GM19397 (cell line): ENCODE data around the gene DLGAP1.

ENCODE experiments used
- ATAC-seq: cut with Tn5 transposase; IDR thresholded peaks from one replicate; pipeline ENCODE4 v1.9.1; 2021; ENCODE audit warnings: mild to moderate bottlenecking, moderate library complexity; ENCODE audit not compliant: unreplicated experiment

The DLGAP1 gene

GRCh38 chr18:3910512-3910911 is 544.6 kb downstream of the DLGAP1 start:
- ATAC-seq: no peak

- no peak for ATAC-seq
Observed at GRCh38 chr18:3907955-3908354, 547.2 kb downstream of the DLGAP1 start.

- ATAC-seq: no peak
Observed at GRCh38 chr18:3906116-3906750, 548.9 kb downstream of the DLGAP1 start.

GRCh38 chr18:3903337-3903736 is 551.8 kb downstream of the DLGAP1 start:
- ATAC-seq: no peak

GRCh38 chr18:3902676-3903075 is 552.4 kb downstream of the DLGAP1 start:
- no peak for ATAC-seq

- no peak for ATAC-seq
Observed at GRCh38 chr18:3901811-3902210, 553.3 kb downstream of the DLGAP1 start.

- ATAC-seq: no peak
Observed at GRCh38 chr18:3901042-3901441, 554.1 kb downstream of the DLGAP1 start.

GRCh38 chr18:3900327-3900726 is 554.8 kb downstream of the DLGAP1 start:
- ATAC-seq: no peak

GRCh38 chr18:3898861-3899613 is 556.1 kb downstream of the DLGAP1 start:
- ATAC-seq: no peak

GRCh38 chr18:3892152-3892551 is 563.0 kb downstream of the DLGAP1 start:
- ATAC-seq: no peak

- no peak for ATAC-seq
Observed at GRCh38 chr18:3891245-3891644, 563.9 kb downstream of the DLGAP1 start.

GRCh38 chr18:3889803-3890202 is 565.3 kb downstream of the DLGAP1 start:
- ATAC-seq: no peak

GRCh38 chr18:3889121-3889520 is 566.0 kb downstream of the DLGAP1 start:
- no peak for ATAC-seq

- no peak for ATAC-seq
Observed at GRCh38 chr18:3886575-3887322, 568.4 kb downstream of the DLGAP1 start.

- ATAC-seq: no peak
Observed at GRCh38 chr18:3885209-3885792, 569.8 kb downstream of the DLGAP1 start.

- no peak for ATAC-seq
Observed at GRCh38 chr18:3879836-3880120, 575.3 kb downstream of the DLGAP1 start.

- no peak for ATAC-seq
Observed at GRCh38 chr18:3879114-3879835, 575.8 kb downstream of the DLGAP1 start.

GRCh38 chr18:3878401-3878800 is 576.7 kb downstream of the DLGAP1 start:
- no peak for ATAC-seq

- ATAC-seq: no peak
Observed at GRCh38 chr18:3877678-3878077, 577.4 kb downstream of the DLGAP1 start.

GRCh38 chr18:3875961-3876360 is 579.1 kb downstream of the DLGAP1 start:
- no peak for ATAC-seq

- no peak for ATAC-seq
Observed at GRCh38 chr18:3875376-3875775, 579.7 kb downstream of the DLGAP1 start.
